Measurements from ENCODE around the gene VAMP3. TPM values are rescaled to one million over a fixed set of nuclear protein-coding genes. Genes with fewer than 3 reads are reported as not detected.
A peak's percentile ranks its signal among the peaks of the same experiment; 100 is the strongest.

The VAMP3 gene
- total and polyA plus RNA-seq, 9 of the 15 experiments (the other 6 are each of a cell fraction or from before 2014, with no cell fraction given), result 27.1 to 71.3 (median 47.5) TPM

DNA sequence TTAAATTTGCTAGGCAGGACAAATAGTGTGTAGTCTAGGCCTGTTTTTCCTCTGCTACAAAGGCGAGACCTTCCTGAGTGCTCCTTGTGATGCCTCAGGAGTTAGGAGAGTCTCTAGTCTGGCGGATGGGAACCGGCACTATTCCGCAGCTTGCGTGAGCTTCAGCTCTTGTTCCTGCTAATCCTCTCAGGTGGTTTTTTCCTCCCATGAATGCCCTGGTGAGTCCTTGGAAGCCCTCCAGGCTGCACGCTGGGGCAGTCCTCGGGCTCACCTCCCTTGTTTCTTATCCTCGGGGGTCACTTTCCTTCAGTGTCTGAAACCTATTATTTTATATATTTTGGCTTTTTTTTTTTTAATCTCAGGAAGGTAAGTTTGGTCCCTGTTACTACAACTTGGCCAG lies 53.6 kb downstream of the VAMP3 start (continued):
- TF ChIP-seq MAFF (IDR thresholded peaks at IDR 0.05; ENCODE audit: low read length), result no peak
- no peak for TF ChIP-seq SIX5 (IDR thresholded peaks at IDR 0.05; ENCODE audit: borderline replicate concordance in 1 of 2, insufficient read depth in 1 of 2, low read depth in 1 of 2, low read length in 2 of 2)
- no peak for TF ChIP-seq KAT8 (IDR thresholded peaks at IDR 0.05; ENCODE audit: low read depth)
- no peak for TF ChIP-seq KLF13 (tag; IDR thresholded peaks at IDR 0.05; ENCODE audit: borderline replicate concordance, low read depth)

DNA sequence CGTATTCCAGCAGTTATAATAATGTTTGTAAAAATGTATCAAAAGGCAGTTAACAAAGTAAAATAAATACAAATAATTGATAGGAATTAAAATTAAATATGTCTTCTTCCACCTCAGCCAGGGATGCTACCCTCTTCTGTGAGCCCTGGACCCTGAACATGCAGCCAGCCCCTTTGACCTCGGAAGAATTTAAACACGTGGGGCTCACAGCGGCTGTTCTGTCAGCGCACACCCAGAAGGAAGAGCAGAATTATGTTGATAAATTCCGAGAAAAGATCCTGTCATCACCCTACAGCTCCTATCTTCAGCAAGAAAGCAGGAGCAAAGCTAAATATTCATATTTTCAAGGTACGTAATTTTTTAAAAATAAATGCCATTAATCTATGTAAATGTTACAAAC lies 55.3 kb downstream of the VAMP3 start:
- intact Hi-C loops (cut with micrococcal nuclease) (no loop called here), in situ Hi-C loops (cut with MboI) (no loop called here)
- Histone ChIP-seq H3K79me2 (ENCODE audit: control insufficient read depth, insufficient read depth, low read length) (peaks cover 49% of the 10 kb centered on the region), H3K27ac (ENCODE audit: extremely low read depth, low read depth, low read length) (no peak overlapping the region; the same call in 2 of the 3 replicates), H3K9me1 (ENCODE audit: control insufficient read depth, insufficient read depth, low read length) (no peaks in the 10 kb centered on the region), H3K9ac (ENCODE audit: insufficient read depth in 1 of 2, low read depth in 2 of 2, low read length in 2 of 2) (peak overlapping the region in 1 of 2 experiments; percentile 65; a peak in 3 of 4 replicates), H3K4me3 (peak overlapping the region; percentile 52), H2AFZ (ENCODE audit: low read depth, low read length) (peak overlapping the region; percentile 94), H4K20me1 (replicated peaks; ENCODE audit: control insufficient read depth, insufficient read depth, low read length) (no peaks in the 10 kb centered on the region), H3K27me3 (ENCODE audit: control insufficient read depth in 2 of 2, insufficient read depth in 2 of 2, low read length in 2 of 2) (no peaks in the 10 kb centered on the region), H3K36me3 (ENCODE audit: control insufficient read depth, insufficient read depth, low read length) (peaks cover 30% of the 10 kb centered on the region), H3K4me2 (ENCODE audit: insufficient read depth, low read length) (peak overlapping the region; percentile 90), H3K9me3 (replicated peaks; ENCODE audit: control insufficient read depth, insufficient read depth, low read depth, low read length) (no peaks in the 10 kb centered on the region), H3K4me1 (replicated peaks in 1 of 2; ENCODE audit: control insufficient read depth in 2 of 2, insufficient read depth in 2 of 2, low read length in 2 of 2) (peaks cover 0 to 4% of the 10 kb centered on the region in 2 experiments; a peak in 2 of 5 replicates)
- FAIRE-seq, result no peak
- DNase-seq (ENCODE audit: extremely low read depth in 1 of 4, low spot score in 3 of 4), result peak in 2 of 4 experiments; percentile 28 to 55
- peak; percentile 41; the same call in 2 of the 3 replicates for ATAC-seq
- ChIA-PET POLR2A (no interaction called here), CTCF (ENCODE audit: low intra/inter-chr PET ratio) (no interaction called here)
- BruUV-seq (replicated peaks), result no TSS peak
- 20% methylated on average over 7 of the region's 7 CpGs for WGBS (ENCODE audit: insufficient coverage, low coverage, missing lambda C conversion rate)
- TF ChIP-seq DDX20 (tag; IDR thresholded peaks at IDR 0.05; ENCODE audit: low read depth), result no peak
- TF ChIP-seq CBX5 (IDR thresholded peaks at IDR 0.05; ENCODE audit: borderline replicate concordance, low read depth), result no peak
- TF ChIP-seq ZNF384 (IDR thresholded peaks at IDR 0.05; ENCODE audit: low read depth, low read length), result no peak
- TF ChIP-seq, protein P1, sequence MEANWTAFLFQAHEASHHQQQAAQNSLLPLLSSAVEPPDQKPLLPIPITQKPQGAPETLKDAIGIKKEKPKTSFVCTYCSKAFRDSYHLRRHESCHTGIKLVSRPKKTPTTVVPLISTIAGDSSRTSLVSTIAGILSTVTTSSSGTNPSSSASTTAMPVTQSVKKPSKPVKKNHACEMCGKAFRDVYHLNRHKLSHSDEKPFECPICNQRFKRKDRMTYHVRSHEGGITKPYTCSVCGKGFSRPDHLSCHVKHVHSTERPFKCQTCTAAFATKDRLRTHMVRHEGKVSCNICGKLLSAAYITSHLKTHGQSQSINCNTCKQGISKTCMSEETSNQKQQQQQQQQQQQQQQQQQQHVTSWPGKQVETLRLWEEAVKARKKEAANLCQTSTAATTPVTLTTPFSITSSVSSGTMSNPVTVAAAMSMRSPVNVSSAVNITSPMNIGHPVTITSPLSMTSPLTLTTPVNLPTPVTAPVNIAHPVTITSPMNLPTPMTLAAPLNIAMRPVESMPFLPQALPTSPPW (CRISPR knock-in tag; IDR thresholded peaks at IDR 0.05), result no peak
- no peak for TF ChIP-seq RBM14 (IDR thresholded peaks at IDR 0.05; ENCODE audit: borderline replicate concordance, insufficient read depth, low read depth, low read length)
- TF ChIP-seq, protein P2, sequence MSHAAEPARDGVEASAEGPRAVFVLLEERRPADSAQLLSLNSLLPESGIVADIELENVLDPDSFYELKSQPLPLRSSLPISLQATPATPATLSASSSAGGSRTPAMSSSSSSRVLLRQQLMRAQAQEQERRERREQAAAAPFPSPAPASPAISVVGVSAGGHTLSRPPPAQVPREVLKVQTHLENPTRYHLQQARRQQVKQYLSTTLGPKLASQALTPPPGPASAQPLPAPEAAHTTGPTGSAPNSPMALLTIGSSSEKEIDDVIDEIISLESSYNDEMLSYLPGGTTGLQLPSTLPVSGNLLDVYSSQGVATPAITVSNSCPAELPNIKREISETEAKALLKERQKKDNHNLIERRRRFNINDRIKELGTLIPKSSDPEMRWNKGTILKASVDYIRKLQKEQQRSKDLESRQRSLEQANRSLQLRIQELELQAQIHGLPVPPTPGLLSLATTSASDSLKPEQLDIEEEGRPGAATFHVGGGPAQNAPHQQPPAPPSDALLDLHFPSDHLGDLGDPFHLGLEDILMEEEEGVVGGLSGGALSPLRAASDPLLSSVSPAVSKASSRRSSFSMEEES (CRISPR knock-in tag; IDR thresholded peaks at IDR 0.05), result no peak
- no peak for TF ChIP-seq HMG20B (CRISPR knock-in tag; IDR thresholded peaks at IDR 0.05)
- no peak for TF ChIP-seq PCBP1 (IDR thresholded peaks at IDR 0.05; ENCODE audit: low read depth, low read length, poor library complexity, severe bottlenecking)
- no peak for TF ChIP-seq FOXK2 (conservative IDR thresholded peaks at IDR 0.05 in 1 of 2, IDR thresholded peaks at IDR 0.05 in 1 of 2; ENCODE audit: low read depth in 2 of 2)
- TF ChIP-seq ZBTB17 (CRISPR knock-in tag; IDR thresholded peaks at IDR 0.05), result no peak
- no peak for TF ChIP-seq ZNF239 (CRISPR knock-in tag; IDR thresholded peaks at IDR 0.05)
- no peak for TF ChIP-seq BCL6 (CRISPR knock-in tag; IDR thresholded peaks at IDR 0.05)
- no peak for TF ChIP-seq ZNF253 (CRISPR knock-in tag; conservative IDR thresholded peaks at IDR 0.05)
- TF ChIP-seq MYC (IDR thresholded peaks at IDR 0.05; ENCODE audit: low read depth, low read length), result 0 out of 2 replicates have a peak, but pooled peaks have one; percentile 41
- no peak for TF ChIP-seq MYC (CRISPR knock-in tag; IDR thresholded peaks at IDR 0.05; ENCODE audit: borderline replicate concordance, low read depth)
- no peak for TF ChIP-seq ZEB2 (IDR thresholded peaks at IDR 0.05)
